NCI-H187 (cell line): Measurements from ENCODE around the gene CCDC154.

ENCODE experiments used
- DNase-seq, 2 experiments: peaks; one replicate each; lab custom pipeline; 2025; lab: John Stamatoyannopoulos, UW

CCDC154 gene

DNA sequence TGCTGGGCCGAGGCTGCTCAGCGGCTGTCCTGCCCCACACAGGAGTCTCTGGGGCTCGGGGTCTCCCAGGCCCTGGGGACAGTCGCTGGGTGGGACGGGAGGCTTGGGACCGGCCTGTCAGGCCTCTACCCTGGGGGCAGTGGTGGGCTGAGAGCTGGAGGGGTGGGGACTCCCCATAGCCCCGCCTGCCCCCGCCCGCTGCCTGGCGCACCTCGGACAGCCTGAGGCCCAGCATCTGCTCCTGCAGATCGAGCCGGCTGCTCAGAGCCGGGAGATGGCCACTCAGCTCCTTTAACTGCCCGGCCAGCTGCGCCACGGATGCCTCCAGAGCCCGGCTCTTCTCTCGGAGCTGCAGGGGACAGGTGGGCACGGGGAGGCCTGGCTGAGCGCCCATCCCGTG is 6.8 kb downstream of the CCDC154 start:
- DNase-seq: no peak

DNA sequence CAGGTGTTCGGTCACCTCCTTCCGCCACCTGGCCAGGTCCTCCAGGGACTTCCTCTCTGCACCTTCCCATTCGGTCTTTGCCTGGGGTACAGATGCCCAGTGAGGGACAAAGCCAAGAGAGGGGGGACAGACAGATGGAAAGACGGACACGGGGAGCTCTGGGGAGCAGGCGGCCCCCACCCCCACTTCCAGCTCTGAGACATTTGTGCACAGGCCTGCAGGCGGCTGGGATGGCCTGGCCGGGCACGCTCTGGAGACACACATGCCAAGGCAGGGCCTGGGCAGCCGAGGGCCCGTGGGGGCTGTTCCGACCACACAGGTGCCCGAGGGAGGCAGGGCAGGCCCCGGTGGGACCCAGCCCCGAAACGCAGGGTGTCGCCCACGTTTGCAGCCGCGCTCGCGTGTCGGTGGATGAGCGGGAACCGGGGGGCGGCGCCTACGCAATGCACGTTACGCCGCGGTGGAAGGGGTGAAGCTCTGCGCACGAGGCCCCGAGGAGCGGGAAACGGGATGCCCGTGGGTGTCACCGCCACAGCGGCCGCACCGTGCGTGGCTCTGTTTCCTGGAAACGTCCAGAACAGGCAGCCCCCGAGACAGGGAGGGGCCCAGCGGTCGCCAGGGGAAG is 7.5 kb downstream of the CCDC154 start:
- DNase-seq: no peak

DNA sequence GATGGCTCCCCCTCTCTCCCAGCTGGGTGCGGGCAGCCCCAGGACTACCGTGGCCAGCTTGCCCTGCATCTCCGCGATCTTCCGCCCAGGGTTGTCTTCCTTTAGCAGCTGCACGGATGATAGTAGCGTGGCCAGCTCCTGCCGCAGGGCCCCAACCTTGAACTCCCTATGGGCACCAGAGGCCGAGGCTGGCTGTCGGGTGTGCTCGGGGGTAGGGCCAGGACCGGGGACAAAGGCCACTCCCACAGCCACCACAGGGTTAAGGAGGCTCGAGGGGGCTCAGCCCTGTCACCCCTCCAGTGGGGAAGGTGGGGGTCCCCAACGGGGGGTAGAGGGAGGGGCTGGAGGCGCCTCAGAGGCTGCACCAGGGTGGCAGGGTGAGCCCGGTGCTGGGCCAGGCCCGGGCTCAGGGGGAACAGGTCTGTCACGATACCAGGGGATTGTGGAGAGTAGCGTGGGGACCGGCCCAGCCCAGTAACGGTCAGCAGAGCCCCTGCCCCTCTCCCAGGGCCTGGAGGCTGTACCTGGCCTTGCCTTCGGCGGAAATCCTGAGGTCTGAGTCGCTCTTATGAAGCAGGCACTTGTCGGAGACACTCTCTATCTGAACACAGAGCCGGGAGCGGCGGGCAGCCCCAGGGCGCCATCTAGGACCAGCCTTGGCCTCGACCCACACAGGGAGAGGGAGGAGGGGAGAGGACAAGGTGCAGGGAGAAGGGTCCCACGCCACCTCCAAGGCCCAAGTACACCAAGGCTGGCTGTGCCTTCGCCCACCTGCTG is 8.2 kb downstream of the CCDC154 start:
- no peak for DNase-seq

DNA sequence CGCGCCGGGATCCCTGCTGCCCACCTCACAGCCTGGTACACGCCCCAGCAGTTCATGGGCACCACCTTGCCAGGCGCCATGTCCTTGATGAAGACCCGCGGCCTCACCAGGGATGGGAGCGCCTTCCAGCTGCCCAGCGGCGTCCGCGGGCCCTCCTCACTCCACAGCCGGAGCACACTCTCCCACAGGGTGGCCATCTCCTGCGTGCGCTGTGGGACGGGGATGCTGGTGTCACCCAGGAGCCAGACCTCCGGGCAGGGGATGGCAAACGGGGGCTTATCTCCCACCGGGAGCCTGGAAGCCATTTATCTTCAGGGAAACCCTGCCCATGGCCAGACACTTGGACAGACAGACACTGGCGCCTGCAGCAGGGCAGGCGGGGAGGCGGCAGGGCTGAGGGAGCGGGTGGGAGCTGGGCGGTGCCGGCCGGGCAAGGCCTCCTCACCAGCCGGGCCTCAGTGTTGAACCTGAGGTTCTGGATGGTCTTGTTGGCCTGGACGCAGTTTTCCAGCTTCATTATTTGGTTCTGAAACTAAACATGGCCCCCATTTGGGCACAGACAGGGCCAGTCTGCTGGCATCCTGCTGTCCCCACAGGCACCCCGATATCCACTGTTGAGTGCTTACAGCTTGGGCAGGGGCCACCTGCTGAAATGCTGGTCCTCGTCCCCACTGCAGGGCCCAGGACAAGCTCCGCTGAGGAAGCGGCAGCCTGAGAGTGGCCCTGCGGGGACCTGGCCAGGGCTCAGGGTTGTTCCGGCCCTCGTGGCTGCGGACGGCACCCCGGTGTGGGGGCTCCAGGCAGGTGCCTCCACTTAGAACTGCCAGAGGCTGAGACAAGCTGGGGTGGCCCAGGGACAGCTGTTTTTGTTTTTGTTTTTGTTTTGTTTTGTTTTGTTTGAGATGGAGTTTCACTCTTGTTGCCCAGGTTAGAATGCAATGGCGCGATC is 9.4 kb downstream of the CCDC154 start:
- DNase-seq: no peak

DNA sequence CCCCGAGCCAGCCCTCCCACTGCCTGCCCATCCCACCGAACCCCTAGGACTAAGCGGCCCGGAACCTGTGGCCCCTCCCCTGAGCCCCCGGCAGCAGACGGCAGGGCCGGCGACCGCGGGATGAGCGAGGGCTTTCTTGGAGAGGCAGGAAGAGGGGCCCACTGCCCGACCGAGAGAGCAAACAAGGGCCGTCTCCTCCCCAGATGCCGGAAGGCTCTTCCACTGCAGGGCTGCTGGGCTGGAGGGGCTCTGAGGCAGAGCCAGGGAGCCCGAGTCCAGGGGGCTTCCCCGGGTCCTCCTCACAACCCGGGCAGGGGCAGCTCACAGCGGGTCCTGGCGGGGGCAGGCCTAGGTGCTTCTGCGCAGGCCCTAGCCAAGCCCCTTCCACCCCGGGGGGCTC is 10.6 kb downstream of the CCDC154 start:
- DNase-seq: no peak

DNA sequence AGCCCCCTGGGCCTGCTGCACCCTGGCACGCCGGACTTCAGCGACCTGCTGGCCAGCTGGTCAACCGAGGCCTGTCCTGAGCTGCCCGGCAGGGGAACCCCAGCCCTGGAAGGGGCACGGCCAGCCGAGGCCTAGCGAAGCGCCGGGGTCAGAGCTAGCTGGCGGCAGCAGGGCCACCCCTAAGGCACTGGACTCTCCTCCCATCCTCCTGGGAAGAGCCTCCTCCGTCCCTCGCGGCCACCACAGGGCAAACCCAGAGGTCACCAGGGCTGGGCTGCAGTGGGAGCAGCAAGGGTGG is 11.1 kb downstream of the CCDC154 start:
- DNase-seq: no peak

DNA sequence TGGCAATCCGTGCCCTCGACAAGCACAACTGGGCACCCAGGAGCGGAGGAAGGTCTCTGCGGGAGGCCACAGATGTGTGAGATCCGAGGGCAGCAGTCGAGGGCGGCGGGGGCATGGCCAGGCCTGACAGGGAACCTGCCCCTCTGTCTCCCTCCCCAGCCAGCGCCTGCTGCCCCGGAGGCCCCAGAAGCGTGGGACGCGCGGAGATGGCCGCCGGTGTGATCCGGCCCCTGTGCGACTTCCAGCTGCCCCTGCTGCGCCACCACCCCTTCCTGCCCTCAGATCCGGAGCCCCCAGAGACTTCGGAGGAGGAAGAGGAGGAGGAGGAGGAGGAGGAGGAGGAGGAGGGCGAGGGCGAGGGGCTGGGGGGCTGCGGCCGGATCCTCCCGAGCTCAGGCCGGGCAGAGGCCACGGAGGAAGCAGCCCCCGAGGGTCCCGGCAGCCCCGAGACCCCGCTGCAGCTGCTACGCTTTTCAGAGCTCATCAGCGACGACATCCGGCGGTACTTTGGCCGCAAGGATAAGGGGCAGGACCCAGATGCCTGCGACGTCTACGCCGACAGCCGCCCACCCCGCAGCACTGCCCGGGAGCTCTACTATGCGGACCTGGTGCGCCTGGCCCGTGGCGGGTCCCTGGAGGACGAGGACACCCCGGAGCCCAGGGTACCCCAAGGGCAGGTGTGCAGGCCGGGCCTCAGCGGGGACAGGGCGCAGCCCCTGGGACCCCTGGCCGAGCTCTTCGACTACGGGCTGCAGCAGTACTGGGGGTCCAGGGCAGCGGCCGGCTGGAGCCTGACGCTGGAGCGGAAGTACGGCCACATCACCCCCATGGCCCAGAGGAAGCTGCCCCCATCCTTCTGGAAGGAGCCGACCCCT is 11.7 kb downstream of the CCDC154 start:
- no peak for DNase-seq

DNA sequence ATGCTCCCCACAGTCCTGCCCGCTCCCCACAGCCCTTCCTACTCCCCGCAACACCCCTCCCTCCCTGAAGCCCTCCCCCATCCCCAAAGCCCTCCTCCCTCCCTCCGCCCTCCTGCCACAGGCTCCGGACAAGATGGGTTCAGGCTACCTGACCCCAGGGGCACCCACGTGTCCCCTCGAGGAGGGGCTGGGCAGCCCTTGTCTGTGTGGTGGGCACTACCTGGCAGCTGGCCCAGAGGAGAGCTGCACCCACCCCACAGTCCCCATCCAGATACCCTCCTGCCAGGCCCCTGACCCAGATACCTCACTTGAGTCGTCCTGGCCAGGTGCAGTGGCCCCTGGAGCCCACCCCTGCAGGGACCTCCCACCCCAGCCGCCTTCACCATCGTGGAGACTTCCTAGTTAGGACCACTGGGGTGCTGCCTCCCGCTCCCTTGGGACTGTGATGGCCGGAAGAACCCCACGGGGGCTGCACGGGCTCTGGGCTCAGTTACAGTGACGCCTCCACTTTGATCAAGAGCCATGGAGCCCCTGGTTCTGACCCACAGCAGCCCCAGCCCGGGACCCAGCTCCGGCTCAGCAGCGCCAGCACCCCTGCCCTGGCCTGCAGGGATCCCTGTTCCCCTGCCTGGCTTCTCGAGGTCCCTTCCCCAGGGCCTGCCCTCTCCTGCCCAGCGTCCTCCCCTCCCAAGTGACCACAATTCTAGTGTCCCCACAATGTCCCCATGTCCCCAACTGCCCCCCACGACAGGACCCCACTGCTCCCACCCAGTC is 12.7 kb downstream of the CCDC154 start:
- DNase-seq: no peak

DNA sequence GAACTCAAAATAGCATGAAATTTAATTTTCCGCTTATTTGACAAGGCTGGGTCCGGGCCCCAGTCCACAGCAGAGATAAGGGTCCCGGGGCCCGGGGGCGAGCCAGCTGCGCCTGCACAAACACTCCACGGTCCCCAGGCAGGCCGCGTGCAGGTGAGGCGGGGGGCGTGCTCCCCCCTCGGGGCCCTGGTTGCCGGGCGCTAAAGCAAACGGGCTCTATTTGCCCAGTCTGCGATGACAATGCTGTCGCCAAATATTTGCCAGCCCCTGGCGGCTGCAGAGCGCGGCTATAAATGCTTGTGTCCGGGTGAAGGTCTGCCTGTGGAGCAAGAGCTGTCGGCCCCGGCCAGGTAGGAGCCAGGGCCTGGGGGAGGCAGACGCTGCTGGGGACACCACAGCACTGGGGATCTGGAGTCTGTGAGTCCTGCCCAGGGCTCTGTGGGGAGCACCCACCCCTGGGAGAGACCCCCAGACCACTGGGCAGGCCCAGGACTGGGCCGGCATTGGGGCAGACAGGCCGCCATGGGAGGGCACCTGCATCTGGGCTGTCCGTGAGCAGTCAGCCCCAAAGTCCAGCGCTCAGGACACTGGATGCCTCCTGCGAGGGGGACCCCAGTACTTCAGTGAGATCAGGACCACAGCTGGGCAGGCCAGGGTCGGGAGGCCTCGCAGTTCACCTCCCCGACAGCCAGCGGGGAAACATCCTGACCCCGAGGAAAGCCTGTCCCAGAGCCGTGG is 13.4 kb downstream of the CCDC154 start, which contains the start of gene PERCC1:
Gene PERCC1 (plus strand): TSS at position 320 of the 738 bp plus-strand sequence. CDS start 1,516 bp downstream, outside the sequence.
- peak; percentile 40 to 73 for DNase-seq

DNA sequence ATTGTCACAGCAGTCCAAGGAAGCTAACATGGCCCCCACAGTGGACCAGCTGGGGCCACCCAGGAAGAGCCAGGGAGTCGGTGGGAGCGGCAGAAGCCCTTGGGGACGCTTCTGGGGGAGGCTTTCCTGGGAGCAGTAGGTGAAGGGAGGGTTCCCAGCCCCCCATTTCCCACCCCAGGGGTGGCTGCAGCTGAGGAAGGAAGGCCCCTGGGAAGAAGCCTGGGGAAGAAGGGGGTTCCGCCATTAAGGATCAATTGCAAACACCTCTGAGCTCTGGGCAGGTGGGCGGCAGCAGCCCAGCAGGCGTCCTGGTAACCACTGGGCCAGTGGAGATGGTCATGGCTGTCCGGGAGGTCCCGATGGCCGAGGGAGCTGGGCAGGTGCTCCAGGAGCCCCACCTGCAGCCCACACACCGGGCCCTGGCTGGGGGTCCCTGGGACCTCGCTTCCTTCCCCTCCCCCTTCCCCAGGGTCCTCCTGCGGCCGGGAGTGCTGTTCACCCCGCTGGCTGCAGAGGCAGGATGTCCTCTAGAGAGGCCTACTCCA is 14.1 kb downstream of the CCDC154 start:
- DNase-seq: no peak

DNA sequence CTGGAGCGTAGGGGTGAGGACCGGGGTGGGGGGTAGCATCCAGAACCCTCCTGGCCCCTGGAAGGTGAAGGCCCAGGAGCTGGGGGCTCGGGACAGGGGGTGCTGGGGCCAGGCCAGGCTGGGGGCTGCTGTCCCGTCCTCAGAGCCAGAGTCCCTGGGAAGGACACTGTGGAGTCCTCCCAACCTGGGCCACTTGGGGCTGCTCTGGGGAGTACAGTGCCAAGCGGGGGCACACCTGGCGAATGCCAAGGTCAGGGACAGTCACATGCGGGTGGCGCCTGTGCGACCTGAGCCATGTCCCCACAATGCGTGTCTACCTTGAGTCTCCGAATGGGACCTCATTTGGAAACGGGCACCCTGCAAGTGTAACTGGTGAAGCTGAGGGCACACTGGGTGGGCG is 14.7 kb downstream of the CCDC154 start:
- no peak for DNase-seq

DNA sequence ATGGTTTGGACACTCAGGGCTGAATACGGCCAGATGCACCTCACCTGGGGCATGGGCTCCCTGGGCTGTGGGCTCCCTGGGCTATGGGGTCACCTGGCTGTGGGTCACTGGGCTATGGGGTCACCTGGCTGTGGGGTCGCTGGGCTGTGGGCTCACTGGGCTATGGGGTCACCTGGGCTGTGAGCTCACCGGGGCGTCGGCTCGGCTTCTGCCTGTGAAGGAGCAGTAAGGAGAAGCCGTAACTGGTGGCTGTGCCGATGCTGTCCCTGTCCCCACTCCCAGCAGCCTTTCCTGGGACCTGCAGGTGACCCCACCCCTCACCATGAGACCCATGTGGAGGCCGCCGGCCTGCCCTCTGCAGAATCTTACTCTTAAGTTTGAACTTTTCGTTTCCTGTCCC is 15.3 kb downstream of the CCDC154 start:
- no peak for DNase-seq

DNA sequence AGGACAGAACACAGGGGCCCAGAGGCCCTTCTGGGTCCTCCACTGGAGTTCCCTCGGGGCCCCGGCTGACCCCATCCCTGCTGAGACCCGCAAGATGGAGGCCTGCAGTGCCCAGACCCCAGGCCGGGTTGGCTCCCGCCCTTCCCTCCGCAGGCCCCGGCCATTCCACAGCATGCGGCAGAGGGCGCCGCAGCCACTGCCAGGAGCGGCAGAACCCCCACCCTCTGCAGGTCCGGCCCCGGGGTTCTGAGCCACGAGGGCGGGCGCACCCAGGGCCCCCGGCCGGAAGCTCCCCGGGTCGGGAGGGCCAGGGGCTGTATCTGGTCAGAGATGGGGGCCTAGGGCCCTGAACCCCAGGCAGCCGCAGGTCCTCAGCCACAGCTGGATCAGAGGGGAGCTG is 15.8 kb downstream of the CCDC154 start:
- no peak for DNase-seq

DNA sequence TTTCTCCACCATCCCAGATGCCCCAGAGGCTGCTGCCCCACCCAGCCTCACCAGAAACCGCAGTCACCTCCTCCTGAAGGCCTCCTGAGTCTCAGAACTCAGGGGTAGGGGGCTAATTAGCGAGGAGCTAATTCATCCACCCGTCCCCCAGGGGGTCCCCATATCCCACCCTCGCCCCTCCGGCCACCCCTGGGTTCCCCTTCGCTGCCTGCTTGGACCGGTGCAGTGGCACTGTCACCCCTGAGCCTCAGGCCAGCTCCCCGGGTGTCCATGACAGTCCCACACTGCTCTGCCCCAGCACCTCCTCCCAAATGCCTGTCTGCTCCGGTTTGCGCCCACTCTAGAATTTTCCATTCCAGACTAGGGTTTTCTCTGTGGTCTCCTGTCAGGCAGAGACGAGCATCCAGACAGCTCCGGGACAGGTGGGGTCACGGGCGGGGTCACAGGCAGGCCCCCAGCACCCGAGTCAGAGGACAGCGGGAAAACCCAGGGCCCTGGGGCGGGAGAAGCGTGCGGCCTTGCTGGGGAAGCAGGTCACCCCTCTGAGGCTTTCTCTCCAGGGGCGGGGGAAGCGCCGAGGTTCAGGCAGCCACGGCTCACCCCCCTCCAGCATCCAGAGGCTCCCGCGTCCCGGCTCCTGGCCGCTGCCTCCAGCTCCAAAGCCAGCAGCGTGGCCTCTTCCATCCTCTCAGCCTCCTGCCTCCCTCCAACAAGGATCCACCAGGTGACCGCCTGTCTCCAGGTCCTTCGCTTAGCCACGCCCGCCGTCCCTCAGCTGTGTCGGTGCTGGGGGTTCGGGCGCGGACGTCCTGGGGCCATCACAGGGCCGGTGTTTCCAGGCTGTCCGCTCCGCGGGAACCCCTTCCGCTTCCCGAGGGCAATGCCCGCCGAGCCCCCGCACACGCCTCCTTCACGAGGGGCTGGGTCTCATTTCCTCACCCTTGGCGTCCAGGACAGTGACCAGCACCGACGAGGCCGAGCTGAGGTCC is 16.6 kb downstream of the CCDC154 start:
- no peak for DNase-seq

DNA sequence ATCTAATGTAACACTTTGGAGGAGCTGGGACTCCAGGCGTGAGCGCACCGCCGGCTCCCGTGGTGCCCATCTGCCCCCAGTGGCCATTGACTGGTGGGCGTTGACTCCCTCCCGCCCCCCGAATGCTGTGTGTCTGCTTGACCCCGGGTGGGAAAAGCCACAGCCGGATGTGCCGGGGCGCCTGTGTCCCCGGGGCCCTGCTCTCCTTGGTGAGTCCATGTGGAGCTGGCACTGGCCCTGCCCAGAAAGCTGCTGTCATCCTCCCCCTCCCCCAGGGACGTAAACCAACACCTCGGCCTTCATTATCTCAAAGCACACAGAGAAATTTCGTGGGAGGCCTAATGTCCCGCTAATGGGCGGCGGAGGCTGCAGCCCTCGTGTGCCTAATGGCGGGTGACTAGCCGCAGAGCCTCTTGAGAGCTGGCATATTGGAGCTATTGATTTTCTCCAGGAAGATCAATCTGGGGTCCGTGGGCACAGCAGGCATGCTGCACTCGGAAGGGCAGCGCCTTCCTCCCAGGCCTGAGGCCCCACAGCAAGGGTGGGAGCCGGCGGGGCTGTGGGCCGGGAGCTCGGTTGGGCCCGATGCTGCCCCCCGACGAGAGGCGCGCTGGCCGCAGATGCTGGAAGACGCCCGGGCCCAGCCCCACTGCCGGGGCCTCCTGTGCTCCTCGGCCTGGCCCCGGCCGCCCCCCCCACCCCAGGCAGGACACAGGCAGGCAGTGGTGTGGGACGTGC is 17.5 kb downstream of the CCDC154 start:
- peak; percentile 72 to 93 for DNase-seq

DNA sequence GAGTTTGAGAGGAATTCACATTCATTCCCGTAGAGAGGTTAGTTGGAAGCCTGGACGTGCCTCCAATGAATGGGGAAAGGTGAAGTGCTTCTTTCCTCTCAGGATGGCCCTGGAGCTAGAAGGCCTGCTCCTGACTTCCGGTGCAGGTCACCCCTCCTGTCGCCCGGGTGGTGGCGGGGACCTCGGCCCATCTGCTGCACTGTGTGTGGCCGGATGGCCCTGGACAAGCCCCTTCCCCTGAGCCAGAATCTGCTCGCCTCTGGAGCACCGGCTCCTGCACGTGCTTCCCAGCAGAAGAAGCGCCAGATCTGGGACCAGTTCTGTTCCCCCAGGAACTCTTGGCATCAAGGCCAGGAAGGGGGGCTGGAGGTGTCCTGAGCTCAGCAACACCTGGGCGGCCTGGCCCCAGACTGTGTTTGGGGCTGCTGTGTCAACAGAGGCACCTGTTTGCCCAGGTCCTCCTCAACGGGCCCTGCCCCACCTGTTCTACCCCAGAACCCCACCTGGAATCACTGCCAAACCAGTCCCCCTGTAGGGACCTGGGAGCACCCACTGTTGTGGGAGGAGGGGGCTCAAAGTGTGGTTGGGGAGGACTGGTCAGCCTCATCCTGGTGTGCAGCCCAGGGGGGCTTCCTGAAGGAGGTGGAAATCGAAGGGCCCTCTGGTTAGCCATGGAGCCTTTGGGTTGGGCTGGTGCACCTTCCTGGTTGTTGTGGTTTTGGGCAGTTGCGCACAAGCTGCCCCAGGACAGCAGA is 18.6 kb downstream of the CCDC154 start:
- DNase-seq: no peak

DNA sequence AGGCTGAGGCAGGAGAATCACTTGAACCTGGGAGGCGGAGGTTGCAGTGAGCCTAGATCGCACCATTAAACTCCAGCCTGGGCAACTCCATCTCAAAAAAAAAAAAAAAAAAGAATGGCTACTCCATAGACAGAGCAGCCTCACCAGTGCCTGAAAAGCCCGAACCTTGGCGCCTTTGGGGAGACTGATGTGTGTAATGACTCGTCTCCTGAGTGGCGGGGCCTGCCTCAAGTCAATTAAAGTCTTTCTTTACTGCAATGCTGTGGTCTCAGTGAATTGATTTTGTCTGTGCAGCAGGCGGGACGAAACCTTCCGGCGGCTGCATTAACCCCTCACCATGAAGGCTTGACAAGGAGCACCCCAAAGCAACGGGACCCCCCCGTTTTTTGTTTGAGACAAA is 20.3 kb downstream of the CCDC154 start:
- peak in 1 of 2 experiments; percentile 60 for DNase-seq
